Activated CD4-positive, CD25-positive, alpha-beta regulatory T cell treated with anti-CD3 and anti-CD28 coated beads, Interleukin-2, amount 50 U/mL, for 24 hours (primary cell): ENCODE measurements around the gene PPP1CA.
A peak's percentile ranks its signal among the peaks of the same experiment; 100 is the strongest.

ENCODE experiments used
- ATAC-seq, 2 donors: fragments of 150-1000 bp; cut with Tn5 transposase; one replicate each; pipeline ENCODE4 v1.10.0; 2021; ENCODE audit warnings: mild to moderate bottlenecking in 1 of 2, moderate library complexity in 1 of 2

The PPP1CA gene

DNA sequence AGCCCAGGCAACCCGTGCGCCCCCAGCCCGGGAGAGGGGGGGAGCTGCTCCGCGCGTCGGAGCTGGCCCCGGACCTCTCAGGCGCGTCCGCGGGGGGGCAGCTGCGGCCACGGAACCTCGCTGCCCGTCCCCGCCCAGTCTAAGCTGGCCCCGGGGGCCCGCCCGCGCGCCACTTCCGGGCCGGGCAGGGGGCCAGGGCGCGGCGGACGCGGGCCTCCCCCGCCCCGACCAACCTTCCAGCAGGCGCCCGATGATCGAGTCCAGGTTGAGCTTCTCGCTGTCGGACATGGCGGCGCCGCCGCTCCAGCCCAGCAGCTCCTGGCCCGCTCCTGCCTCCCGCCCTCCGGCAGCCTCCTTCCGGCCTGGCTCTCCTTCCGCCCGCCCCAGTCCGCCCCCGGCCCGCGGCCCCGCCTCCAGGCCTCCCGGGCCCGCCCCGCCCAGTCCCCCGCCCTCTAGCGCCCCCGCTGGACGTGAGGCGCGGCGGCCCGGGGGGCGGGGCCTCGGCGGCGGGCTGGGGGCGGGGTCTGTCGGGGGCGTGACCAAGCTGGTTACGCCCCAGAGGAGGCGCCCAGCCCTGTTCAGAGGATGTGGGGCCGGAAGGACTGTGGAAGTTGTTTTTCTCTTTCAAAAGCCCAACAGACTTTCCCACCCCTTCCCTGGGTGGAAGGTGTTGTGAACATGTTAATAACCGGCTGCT, at the start of gene PPP1CA:
Gene PPP1CA (minus strand): TSS at position 364 of the 697 bp plus-strand sequence. CDS start 76 bp downstream, at position 288.
- ATAC-seq, result peak; percentile 74 to 76

DNA sequence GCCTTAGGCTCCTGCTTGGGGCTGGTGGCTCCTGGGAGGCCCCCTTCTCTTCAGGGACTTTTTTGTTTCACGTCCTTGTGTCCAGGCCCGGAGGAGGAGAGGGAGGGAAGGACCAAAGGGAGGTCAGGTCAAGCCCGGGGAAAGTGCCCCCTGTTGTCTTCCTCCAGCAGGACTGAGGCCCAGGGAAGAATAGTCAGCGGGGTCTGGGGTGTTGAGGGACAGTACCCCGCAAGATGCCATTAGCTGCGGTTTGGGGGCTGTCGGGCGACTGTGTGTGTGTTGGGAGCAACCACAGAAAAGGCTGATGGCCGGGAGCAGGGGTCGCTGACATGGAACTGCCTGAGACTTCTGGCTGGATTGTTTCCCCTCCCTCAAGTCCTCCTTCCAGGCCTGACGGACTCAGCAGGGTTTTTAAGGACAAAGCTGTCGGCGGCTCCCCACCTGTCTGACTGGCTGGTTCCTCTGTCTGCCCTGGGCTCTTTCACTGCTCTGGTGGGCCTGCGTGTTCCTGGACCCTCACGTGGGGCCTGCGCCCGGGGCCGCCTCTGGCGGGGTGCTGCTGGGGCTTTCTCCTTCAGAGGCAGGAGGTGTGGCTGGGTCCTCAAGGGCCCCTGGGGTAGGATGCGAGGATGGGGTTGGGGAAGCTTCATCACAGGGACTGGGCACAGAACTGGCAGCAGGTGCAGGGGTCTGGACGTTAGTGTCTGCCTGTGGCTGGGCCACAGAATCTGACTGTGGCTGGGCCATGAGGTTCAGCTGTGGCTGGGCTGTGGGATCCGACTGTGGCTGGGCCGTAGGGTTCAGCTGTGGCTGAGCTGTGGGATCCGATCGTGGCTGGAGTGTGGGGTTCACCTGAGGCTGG, 49.4 kb upstream of the PPP1CA start:
- no peak for ATAC-seq

DNA sequence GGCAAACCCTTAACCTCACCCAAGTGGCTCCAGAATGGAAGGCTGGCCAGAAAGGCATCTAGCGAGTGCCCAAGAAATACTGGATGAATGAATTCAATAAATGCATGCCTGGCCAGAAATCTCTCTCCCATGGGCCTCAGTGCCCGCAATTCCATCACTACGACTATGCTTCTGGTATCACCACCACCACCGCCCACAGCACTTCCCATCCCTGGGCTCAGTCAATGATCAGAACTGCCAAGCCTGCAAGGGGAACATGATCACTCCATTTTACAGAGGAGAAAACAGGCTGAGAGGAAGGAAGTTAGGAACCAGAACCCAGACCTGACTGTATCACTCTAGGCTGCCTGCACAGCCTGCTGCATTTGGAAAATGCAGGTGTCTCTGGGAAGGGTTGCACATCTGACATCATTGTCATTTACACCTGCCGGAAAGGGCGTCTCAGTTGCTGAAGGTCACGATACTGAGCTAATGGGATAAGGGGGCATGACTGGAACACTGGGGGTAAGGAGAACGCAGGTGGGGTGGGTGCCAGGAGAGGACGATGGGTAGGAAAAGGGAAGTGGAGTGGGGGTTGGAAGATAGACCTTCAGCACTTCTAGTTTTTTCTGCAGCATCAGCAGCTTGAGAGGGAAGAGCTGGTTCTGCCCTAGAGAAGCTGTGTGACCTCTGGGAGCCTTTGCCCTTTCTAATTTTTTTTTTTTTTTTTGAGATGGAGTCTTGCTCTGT, 47.6 kb upstream of the PPP1CA start:
- ATAC-seq, result no peak

DNA sequence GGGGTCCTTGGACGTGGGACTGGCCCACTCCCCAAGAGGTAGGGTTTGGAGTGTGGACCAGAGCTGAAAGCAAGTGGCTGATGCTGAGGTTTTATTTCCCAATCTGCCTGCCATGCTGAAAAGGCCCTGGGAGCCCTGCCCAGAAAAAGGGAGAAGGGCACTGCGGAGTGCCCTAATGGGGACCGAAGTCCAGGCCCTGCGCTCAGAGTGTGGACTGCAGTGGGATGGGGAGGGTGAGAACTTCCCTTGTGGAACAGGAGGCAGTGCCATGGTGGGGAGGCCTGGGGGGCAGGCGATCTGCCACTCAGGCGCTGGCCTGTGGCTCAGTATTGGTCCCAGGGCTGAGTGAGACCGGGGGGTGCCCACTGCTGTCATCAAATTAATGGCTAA, 46.6 kb upstream of the PPP1CA start:
- no peak for ATAC-seq

DNA sequence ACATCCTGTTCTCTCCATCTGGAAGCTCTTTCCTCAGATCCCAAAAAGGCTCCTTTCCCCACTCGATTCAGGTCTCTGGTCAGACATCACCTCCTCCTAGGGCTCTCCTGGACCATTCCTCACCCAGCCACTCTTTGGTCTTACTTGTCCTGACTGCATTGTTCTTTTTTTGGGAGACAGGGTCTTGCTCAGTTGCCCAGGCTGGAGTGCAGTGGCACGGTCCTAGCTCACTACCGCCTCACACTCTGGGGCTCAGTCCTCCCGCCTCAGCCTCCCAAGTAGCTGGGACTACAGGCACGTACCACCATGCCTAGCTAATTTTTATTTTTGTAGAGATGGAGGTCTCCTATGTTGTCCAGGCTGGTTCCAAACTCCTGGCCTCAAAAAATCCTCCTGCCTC, 43.9 kb upstream of the PPP1CA start:
- no peak for ATAC-seq

DNA sequence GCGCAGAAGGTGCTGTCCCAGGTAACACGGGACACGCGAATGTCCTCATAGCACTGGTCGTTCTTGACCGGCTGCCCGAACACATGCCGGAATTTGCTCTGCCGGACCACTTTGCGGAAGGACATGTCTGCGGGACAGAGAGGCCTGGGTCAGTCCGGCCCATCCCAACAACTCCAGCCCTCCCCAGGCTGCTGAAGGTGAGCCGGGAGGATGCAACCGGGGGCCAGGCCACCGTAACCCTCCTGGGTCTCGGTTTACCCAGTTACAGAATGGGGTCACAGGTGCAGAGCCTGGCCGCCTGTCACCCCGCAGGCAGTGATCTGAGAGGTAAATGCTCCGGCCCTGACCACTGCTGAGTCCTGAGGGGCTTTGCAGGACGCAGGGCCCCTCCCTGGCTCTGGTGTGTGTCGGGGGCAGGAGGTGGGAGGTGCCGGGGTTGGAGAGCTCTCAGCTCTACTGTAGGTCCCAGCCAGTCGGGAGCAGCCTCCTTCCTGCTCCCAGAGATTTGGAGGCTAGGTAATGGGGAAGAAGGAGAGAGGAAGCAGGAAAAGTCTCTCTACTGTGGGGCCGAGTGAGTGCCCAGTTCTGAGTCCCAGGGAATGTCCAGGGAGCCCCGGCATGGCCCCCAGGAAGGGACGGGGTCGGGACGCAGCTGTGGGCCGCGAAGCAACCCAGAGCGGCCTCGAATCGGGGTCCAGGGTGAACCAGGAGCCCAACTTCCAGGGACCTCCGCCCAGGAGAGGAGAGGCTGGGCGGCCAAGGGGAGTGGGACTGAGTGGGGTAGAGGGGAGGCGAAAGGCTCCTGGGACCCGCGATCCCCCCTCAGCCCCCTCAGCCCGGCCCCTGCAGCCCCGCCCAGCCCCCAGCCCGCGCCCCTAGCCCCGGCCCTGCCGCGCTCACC, 41.1 kb upstream of the PPP1CA start:
- no peak for ATAC-seq

DNA sequence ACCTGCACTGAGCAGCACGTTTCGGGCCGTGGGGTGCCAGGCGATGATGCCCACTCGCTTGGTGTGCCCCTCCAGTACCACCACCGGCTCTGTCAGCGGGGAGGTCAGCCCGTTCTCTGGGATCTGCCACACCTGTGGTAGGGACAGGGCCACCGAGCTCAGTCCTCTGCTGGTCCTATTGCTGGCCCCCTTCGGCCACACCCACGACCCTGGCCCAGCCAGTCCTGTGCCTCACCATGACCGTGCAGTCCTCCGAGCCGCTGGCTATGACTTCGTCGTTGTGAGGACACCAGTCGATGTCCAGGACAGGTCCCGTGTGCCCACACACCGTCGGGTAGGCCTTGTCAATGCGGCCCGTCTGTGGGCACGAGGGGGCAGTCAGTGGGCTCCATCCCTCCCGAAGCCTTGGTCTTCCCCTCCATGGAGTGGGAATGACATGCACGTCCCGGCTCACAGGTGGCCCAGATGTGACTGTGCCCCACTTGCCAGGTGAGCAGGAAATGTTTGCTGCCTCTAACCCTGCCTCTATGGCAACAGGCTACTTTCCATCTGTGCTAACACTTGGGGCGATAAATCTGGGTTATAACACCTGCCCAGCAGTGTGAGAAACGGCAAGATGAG, 40.2 kb upstream of the PPP1CA start:
- ATAC-seq, result no peak

DNA sequence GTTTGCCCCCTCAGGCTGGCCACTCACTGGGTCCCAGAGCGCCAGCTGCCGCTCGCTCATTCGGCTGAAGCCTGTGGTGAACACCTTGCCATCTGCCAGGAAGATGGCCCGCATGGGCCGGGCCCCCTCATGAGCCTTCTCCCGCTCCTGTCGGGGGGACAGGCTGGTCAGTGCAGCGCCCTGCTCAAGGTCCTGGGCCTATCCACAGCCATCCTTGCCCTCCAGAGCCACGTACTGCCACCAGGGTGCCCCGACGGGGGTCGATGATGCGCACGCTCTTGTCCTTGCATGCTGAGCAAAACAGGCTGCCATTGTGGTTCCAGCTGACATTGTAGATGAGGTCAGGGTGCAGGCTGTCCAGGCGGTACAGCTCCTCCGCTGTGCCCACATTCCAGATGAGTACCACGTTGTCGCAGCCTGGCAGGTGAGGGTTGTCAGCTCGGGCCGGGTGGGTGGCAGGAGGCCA, 39.5 kb upstream of the PPP1CA start:
- ATAC-seq, result no peak

DNA sequence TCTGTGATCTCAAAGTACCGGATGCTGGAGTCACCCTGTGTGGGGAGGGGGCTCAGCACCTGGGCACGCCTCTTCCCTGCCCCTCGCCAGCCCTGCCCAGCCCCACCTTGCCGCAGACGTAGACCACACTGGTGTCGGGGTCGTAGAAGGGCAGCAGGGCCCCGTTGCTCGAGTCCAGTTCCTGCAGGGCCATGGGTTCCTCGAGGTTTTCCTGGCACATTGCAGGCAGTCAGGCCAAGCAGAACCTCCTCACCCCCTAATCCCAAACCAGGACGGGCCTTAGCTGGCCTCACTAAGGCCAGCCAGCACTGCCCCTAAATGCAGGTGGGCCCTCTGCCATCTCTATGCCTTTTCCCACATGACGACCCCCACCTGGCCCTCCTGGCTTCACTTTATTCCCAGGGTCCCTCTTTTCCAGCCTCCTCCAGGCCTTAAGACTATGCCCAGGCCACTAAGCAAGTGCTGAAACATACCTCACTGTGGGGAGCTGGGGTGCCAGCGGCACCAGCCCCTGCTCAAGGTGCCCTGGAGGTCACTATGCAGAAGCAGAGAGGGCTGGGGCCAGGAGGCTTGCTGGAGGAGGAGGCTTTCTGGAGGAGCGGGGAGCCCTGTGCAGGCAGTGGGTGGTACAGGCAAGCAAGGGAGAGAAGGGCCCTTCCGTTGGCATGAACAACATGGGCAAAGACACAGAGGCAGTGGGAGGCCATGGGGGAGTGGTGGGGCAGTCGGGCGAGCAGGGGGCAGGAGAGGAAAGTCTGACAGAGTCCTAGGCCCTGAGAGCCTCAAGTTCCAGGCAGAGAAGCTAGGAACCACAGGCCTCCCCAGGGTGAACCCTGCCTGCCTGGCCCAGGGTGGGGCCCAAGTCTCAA, 38.8 kb upstream of the PPP1CA start:
- no peak for ATAC-seq

DNA sequence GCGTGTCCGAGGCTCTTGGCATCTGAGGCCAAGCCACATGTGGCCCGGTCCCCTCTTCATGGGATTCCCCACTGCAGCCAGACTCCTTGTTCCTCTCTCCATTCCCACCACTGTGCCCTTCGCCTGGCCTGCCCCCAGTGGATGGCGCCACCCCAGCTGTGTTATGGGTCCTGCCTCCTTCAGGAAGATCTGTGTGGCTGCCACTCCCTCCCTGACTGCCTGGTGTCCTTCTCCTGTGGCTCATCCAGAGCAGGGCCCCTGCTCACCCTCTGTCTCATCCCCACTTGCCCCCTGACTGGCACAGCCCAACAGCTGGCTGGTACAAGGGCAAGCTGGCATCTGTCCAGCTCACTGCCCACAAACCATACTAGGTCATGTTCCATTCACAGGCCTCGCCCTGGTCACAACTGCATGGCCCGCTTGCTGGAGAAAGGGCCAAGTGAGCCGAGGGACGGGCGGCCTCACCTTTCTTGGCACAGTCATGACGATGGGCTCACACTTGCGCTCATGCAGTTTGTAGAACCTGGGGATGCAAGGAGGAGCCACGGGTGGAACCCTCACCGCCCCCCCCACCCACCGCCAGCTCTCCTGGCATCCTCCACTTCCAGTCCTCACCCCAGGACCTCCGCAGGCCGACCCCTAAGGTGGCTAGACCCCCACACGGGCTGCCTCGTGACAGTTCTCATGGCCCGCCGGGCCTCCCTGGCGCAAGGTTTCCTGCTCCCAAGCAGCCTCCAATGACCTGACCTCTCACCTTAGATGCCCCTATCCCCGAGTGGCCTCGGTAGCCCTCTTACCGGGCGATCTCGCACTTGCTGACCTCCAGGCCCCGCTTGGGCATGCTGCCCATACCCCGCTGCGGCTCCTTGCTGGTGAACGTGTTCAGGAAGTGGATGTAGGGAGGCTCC, 37.9 kb upstream of the PPP1CA start:
- no peak for ATAC-seq

DNA sequence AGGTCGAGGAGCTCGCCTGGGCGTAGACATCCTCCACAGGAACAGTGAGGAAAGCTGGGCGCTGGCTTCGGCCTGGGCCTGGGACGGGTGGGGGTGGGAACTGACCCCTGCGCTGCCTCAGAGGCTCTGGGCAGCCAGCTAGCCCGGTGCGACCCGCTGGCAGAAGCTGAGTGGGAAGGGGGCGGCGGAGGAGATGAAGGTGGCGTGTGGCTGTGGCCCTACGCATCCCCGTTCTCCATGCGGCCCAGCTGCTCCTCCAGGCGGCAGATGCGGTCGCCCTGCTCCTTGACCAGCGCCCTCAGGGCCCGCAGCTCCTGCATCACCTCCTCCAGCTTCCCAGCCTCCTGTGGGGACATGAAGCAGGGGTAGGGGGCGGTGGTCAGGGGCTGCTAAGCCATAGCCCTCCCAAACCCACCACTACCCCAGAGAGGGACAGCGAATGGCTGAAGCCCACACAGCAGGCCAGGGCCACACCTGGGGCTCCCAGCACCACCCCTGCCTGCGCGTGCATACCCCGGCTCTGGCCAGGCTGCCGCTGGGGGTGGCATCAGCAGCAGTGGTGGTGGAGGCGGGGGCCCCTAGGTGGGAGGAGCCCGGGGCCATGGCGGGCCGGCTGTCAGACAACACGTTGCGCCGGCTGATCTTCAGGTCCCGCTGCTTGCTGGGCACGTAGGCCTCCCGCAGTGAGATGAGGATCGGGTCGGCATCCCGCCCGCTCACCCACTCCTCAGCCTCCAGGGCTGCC, 36.7 kb upstream of the PPP1CA start:
- ATAC-seq, result peak; percentile 54 to 61

DNA sequence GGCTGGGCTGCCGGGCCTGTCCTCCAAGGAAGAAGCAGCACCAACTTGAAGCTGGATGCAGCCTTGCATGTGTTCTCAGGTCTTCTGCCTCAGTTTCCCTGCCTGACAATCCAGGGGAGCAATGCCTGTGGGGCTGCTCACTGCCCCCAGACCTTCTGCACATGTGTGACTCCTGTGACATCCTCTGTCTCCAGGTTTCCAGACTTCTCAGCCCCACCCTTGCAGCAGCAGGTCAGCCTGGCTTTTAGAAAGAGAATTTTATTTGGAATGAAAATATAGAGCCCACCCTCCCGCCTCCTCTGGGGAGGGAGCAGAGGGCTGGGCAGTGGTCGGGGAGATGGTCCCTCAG, 36.1 kb upstream of the PPP1CA start:
- no peak for ATAC-seq

DNA sequence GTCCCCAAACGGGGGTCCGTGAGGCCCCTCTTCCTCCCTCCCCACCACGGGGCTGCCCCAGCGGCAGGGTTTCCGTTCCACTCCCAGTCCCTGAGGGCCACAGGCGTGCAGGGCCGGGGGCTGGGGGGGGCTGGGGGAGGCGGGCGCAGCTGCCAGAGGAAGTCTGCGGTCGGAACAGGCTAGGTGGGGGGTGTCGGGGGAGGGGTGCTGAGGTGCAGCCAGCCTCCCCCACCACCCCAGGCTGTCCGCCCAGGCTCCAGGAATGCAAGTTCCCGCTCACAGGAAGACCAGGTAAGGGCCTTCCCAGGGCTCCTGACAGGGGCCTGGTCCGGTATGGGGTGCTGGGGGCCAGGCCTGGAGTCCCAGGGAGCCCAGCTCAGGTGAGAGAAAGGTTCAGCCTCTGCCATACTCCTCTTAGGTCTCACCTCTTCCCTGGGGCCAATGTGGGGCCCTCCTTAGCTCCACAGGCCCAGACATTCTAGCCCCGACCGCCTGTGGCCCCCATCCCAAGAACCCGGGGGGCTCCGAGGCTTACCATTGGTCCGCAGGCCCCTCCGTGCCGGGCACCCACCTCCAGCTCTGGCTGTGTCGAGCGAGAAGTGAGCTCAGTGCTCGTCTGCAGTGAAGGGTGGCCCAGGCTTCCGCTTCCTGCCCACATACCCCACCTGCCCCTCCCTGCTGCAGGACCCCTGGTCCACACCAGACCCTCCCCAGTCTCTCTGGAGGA, 35.6 kb upstream of the PPP1CA start, which contains the start of gene PTPRCAP:
Gene PTPRCAP (minus strand): TSS at position 601 of the 727 bp plus-strand sequence. CDS start 63 bp downstream, at position 538.
- ATAC-seq, result peak; percentile 27 to 33

DNA sequence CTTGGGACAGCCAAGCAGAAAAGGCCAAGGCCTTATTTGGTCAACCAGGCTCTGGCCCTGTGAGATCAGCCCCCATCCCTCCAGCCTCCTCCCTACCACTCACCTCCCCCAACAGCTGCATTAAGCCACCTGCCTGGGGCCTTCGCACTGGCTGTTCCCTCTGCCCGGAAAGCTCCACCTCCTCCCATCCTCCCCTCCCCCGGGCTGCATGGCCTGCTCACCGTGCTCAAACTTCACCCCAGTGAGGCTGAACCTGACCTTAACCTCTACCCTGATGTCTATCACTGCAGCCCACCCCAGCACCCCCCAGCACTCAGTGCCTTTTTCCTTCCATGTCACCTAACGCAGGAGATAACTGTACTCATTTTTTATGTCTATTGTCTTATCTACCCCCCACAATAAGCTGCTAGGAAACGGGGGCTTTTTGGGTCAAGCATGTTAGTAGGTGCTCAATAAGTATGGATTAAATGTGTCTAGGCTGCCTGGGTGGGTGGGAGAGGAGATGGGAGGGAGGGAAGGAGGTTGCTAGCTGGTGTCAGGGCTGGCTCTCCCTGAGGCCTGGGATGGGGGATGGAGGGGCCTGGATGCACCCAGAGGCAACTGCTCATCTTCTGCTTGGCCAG, 34.9 kb upstream of the PPP1CA start:
- peak; percentile 35 to 40 for ATAC-seq

DNA sequence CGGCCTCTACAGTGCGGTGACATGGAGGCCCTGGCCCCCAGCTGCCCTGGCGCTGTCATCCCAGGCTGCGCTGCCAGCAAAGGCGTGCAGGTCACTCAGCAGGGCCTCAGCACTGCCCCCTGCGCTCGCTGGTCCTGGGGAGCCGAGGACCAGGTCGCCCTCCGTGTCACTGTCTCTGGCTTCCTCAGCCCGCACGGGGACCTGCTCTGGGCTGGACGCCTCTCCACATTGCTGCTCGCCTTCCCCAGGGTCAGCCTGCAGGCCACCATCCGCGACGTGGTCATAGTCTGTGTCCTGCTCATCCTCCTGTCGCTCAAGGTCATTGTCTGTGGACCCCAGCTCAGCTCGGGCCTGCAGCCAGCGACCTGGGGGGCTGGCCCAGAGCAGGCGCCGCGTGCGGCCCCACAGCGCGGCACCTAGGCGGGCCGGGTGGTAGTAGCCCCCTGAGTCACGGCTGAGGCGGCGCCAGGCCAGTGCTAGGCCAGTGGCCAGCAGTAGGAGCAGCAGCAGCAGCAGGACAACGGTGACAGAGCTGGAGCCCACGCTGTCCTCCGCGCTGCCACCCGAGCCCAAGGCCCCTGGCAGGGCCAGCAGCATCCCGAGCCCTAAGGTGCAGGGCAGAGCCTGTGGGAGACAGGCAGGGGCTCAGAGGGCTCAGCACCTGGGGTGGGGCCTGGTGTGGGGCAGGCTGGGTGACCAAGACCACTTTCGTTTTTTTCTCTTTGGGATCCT, 34.2 kb upstream of the PPP1CA start:
- ATAC-seq, result peak in 1 of 2 donors; percentile 0

DNA sequence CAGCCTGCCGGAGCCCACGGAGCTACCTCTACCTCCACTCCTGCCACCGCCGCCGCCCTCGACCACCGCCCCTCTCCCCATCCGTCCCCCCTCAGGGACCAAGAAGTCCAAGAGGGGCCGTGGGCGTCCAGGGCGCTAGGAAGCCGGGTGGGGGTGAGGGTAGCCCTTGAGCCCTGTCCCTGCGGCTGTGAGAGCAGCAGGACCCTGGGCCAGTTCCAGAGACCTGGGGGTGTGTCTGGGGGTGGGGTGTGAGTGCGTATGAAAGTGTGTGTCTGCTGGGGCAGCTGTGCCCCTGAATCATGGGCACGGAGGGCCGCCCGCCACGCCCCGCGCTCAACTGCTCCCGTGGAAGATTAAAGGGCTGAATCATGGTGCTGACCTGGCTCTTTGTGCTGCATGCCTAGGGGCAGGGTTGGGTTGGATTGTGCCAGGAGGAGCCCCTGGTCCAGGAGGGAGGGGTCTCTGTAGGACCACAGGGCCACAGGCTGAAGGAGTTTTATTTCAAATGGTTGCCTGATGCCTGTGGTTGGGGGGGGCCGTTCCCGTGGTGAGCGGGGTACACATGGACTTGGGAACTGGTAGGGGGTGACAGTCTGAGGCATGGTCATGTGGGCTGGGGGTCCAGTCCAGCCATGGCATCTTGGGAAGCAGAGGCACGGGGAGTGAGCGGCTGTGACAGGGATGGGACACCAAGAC, 33.5 kb upstream of the PPP1CA start:
- ATAC-seq, result no peak
